Muscle layer of colon (tissue), 2 donors: ENCODE data around the gene ATPAF1.

Source experiments
- H3K27ac ChIP-seq: one replicate; pipeline ENCODE4 v1.7.0; 2013; ENCODE audit warnings: low read depth, mild to moderate bottlenecking, low read length, moderate library complexity
- H3K27me3 ChIP-seq, 2 donors: one replicate each; pipeline ENCODE4 v1.7.0; 2013; ENCODE audit warnings: low read length in 2 of 2, mild to moderate bottlenecking in 2 of 2; ENCODE audit not compliant: insufficient read depth in 2 of 2, control insufficient read depth in 1 of 2
- H3K36me3 ChIP-seq: one replicate; pipeline ENCODE4 v1.7.0; 2013; ENCODE audit warnings: mild to moderate bottlenecking, low read length; ENCODE audit not compliant: insufficient read depth
- H3K4me1 ChIP-seq: one replicate; pipeline ENCODE4 v1.7.0; 2013; ENCODE audit warnings: mild to moderate bottlenecking, low read length; ENCODE audit not compliant: insufficient read depth
- H3K4me3 ChIP-seq, 2 donors: one replicate each; pipeline ENCODE4 v1.7.0; 2013; ENCODE audit warnings: low read length in 2 of 2, low read depth in 1 of 2, mild to moderate bottlenecking in 1 of 2, moderate library complexity in 1 of 2
- H3K9ac ChIP-seq: one replicate; pipeline ENCODE4 v1.7.0; 2013; ENCODE audit warnings: low read length
- H3K9me3 ChIP-seq: one replicate; pipeline ENCODE4 v1.7.0; 2013; ENCODE audit warnings: mild to moderate bottlenecking, low read length
- donor health status: abdominal sarcoma.
- donor health status: Adenocarcinoma of cecum.

Gene ATPAF1

DNA sequence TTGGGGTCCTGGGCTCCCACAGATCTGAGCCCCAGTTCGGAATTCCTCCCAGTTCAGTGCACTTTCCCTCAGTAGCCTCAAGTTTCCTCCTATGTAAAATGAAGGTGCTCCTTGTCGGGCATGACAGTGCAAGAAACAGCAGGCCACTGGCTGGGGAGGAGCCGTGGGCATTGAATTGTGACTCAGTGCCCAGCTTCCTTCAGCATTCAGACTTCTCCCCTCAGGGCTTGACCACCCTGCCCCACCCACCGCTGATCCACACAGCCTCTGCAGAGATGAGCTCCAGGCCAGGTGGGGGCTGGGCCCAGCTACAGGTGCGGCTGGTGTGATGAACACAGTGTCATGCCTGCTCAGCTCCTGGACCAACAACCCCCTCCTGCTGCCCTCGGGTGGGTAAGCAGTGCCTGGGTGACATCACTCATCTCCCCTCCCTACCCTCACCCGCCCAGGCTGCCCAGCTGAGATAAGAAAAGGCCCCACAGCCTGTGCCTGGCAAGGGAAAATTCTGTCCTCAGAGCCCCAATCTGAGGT, 56.4 kb downstream of the ATPAF1 start:
- no peak overlapping the region for H3K27ac ChIP-seq
- H3K9me3 ChIP-seq, result no peaks in the 10 kb centered on the region
- peaks cover 32% of the 10 kb centered on the region for H3K36me3 ChIP-seq
- no peak overlapping the region for H3K4me3 ChIP-seq
- H3K4me1 ChIP-seq, result peaks cover 51% of the 10 kb centered on the region
- no peaks in the 10 kb centered on the region for H3K27me3 ChIP-seq
- no peak overlapping the region for H3K9ac ChIP-seq

DNA sequence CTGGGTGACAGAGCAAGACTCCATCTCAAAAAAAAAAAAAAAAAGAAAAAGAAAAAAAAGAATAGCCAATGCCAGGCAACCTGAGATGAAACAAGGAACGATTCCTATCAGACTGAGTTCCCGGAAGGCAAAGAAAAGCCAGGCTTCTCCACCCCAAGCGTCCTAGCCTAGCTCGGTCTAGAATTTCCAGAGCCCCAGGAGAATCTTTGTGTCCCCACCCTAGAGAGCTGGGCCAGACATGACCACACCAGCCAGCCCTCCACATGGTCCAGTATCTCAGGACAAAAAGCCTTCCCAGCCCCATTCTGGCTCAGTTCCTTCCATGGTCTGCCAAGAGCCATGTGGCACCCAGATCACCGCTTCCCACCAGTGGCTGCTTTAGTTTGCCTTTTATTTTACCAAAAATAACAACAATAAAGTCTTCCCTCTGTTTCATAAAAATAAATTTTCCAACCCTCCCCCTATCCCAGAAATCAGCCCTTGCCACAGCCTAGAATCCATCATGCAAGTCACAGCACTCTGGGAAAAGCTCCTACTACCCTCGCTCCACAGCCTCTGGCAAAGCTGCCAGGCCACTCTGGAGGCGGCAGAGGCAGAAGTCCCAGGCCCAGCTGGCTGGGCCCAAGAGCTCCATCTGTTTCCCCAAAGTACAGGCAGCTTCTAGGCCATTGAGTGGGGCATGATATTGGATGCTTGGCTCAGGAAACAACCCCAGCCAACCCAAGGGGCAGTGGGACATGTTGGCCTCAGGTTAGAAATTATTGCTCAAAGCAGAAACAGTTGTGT, 60.6 kb downstream of the ATPAF1 start:
- Histone ChIP-seq H3K36me3 (peaks cover 32% of the 10 kb centered on the region), H3K9me3 (no peaks in the 10 kb centered on the region), H3K27ac (no peak overlapping the region), H3K27me3 (no peaks in the 10 kb centered on the region), H3K9ac (no peak overlapping the region), H3K4me3 (no peak overlapping the region), H3K4me1 (peaks cover 36% of the 10 kb centered on the region)

DNA sequence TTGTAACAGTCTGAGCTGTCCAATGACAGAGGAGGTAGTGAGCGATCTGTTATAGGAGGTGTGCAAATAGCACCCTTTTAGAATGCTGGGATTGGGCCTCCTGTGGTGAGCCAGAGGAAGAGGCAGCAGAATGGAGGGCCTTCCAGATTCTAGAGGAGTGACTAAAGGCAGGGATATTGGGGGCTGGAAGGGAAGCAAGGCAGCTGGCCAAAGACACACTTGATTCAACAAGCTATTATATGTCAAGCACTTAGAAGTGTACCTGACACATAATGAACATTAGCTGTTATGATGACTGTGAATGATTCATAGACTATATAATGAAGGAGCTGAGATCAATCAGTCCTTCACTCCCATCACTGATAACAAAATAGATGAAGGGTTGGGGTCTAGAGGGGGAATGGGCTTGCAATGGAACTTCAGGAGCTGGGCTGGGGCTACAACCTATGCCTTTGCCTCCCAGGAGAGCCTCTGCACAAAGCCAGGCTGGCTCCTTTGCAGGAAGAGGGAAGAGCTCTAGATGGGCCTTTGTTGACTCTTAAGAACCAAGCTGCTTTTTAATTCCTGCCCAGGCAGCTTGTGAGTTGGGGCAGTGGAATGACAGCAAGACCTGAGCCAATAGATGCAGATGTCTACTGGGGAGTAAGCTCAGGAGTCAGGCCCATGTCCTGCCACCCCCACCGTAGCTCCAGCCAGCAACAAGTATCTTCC, 61.8 kb downstream of the ATPAF1 start:
- H3K27ac ChIP-seq, result no peak overlapping the region
- no peak overlapping the region for H3K4me3 ChIP-seq
- no peaks in the 10 kb centered on the region for H3K9me3 ChIP-seq
- H3K9ac ChIP-seq, result no peak overlapping the region
- peaks cover 28% of the 10 kb centered on the region for H3K4me1 ChIP-seq
- H3K27me3 ChIP-seq, result no peaks in the 10 kb centered on the region
- H3K36me3 ChIP-seq, result peaks cover 32% of the 10 kb centered on the region

DNA sequence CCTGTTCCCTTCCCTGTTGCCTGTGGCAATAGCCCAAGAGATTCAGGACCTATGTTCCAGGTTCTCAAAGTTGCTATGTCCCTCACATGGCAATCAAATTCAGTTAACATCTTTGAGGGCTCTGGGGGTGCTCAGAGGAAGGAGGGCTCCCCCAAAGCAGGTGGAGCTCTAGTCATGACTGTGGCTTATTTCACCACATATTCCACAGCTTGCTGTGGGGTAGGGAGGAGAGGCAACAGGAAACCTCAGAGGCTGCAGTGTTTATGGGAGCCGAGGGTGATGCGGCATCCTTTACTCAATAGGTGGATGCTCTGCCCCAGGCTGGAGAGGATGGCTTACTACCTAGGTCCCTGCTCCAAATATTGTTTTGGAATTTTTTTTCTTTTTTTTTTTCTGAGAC, 62.9 kb downstream of the ATPAF1 start:
- peaks cover 26% of the 10 kb centered on the region for H3K4me1 ChIP-seq
- H3K36me3 ChIP-seq, result peaks cover 24% of the 10 kb centered on the region
- no peaks in the 10 kb centered on the region for H3K27me3 ChIP-seq
- H3K4me3 ChIP-seq, result no peak overlapping the region
- no peak overlapping the region for H3K27ac ChIP-seq
- no peak overlapping the region for H3K9ac ChIP-seq
- H3K9me3 ChIP-seq, result no peaks in the 10 kb centered on the region

DNA sequence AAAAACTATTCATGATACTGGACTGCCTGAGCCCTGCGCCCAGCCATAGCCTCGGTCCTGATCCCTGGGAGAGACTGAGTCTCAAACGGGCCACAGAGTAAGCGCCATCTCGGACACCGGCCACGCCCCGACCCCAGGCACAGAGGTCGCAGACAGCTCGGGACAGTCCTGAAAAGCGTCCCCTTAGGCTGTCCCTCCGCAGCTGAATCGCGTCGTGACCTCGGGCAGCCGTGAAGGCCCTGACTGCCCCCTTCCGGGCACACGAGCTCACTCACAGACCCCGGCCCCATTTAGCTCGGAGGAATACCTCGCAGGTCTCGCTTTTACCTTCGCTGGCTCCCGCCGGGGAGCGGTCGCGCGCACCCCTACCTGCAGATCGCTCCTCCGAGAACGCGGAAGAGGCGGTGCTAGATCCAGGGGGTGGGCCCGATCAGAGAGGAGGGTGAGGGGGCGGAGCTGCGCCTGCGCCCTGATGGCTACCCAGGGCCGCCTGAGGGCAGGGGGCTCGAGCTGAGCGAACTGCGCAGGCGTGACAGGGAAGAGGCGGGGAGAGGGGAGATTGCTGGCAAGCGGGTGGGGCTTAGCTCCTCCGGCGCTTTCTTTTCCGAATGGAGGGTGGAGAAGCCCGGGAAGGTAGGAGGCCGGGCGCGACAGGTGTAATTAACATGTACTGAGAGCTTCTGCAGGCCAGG, 64.2 kb downstream of the ATPAF1 start, which contains the start of gene MKNK1:
MKNK1 (minus strand) TSS at position 411 of the 692 bp plus-strand sequence. CDS start 20,941 bp downstream, outside the sequence.
- Histone ChIP-seq H3K9me3 (no peaks in the 10 kb centered on the region), H3K27ac (peak within 1 kb of the TSS; percentile 83), H3K4me1 (peaks cover 38% of the 10 kb centered on the region), H3K4me3 (peak within 1 kb of the TSS; percentile 86), H3K9ac (peak within 1 kb of the TSS; percentile 75), H3K36me3 (peaks cover 12% of the 10 kb centered on the region), H3K27me3 (no peaks in the 10 kb centered on the region)

DNA sequence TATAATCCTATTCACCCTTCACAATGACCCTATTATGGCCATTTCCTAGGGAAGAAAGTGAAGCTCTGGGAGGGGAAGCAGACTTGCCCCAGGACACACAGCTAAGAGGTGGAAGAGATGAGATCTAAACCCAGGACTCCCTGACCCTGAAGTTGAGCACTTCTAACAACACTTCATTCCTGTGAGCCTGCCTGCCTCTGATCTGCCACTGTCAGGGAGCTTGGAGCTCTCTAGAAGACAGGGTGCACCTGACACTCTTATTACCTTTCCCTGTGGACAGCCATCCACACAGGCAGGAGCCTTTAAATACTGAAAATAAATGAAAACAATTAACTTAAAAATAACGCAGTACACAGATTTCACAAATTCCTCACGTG, 64.7 kb downstream of the ATPAF1 start:
- Histone ChIP-seq H3K36me3 (peaks cover 8% of the 10 kb centered on the region), H3K27ac (peak overlapping the region; percentile 83), H3K9ac (peak overlapping the region; percentile 75), H3K9me3 (no peaks in the 10 kb centered on the region), H3K27me3 (no peaks in the 10 kb centered on the region), H3K4me3 (peak overlapping the region; percentile 86), H3K4me1 (peaks cover 43% of the 10 kb centered on the region)

DNA sequence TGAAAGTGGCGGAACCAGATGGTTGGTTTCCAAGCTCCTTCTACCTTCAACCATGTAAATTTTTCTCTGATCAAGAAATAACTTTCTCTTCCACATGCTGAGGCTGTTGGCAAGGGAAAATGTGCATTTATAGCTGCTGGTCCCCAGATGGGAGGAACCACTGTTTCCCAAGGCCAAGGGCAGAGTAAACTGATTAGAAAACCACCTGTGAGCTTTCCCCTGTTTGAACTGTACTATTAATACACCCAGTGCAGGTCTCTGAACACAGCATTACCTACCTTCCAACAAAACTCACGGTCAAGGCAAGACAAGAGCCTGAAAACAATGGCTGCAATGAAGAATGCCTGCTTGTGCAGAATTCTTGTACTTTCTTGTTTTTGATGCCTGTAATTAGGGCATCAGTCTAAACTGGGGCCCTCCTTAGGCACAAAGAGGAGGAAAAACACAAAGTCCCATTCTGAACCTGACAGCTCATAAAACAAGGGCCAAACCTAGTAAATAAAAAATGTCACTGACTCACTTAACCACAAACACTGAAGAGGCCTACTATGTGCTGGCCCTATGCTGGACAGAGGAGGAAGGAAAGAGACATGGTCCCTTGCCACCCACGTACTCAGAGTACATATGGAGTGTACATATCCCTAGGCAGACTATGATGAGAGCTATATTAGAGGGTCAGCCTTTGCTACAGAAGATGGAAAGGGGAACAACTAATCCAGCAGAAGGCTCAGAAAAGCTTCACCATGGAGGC, 66.7 kb downstream of the ATPAF1 start:
- H3K36me3 ChIP-seq, result no peaks in the 10 kb centered on the region

DNA sequence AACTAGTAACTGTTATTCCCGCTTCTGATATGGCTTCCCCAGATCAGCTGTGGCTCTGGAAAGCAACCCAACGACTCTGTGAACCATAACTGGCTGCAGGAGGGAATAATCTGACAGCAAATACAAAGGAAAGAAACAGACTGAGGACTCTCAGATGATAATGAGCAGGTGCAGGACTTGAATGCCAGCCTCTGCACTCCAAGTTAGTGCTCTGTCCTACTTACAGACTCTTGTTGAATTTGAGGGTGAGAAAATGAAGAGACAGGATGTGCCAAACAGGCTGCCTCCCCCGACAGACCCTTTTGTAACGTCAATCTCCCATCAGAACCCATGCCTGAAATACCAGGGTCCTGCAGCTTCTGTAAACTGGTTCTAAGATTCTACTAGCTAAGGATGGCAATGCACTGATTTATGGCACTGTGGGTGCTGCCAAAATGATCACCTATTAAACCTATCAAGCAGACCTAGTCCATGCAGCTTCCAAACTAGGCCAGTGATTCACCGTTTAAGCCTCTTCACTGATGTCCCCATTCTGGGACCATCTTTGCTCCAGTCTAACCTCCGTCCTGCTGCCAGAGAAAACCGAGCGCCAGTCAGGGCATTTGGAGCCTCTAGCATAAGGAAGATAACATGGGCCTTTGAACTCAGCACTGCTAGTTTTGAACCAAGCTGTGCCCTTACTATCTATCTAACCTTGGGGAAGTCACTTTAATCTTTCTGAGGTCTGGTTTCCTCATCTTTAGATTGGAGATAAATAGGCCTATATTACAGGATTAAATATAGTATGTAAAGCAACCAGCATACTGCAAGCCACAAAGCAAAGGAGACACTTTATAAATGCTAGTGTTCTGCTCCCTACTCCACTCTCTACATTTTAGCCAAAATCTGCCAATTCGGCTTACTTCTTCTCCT, 68.8 kb downstream of the ATPAF1 start:
- H3K27ac ChIP-seq, result peak overlapping the region; percentile 75
- no peaks in the 10 kb centered on the region for H3K27me3 ChIP-seq
- H3K9ac ChIP-seq, result no peak overlapping the region
- peaks cover 56% of the 10 kb centered on the region for H3K4me1 ChIP-seq
- no peaks in the 10 kb centered on the region for H3K9me3 ChIP-seq
- H3K4me3 ChIP-seq, result no peak overlapping the region
- H3K36me3 ChIP-seq, result no peaks in the 10 kb centered on the region

More for the DNA sequence above, 66.7 kb downstream of the ATPAF1 start:
- H3K4me1 ChIP-seq, result peaks cover 55% of the 10 kb centered on the region
- no peaks in the 10 kb centered on the region for H3K9me3 ChIP-seq
- H3K9ac ChIP-seq, result no peak overlapping the region
- H3K27me3 ChIP-seq, result no peaks in the 10 kb centered on the region
- H3K27ac ChIP-seq, result no peak overlapping the region
- H3K4me3 ChIP-seq, result no peak overlapping the region

DNA sequence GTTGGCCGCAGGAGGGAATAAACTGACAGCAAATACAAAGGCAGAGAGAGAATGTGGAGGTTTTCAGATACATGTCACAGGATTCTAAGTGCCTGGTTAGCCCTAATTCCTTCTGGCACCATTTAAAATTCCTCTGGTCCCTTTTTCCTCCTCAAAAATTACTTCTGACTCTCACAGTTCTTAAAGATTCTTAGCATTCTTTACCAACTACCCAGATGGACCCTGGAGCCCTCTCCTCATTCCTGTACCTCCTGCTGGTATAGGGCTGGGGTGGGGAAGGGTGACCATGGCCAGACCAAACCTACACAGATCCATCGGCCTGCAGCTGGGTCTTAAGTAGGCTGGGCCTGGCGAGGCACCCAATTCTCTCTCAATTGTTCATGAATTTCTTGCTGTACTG, 71.3 kb downstream of the ATPAF1 start:
- no peaks in the 10 kb centered on the region for H3K27me3 ChIP-seq

DNA sequence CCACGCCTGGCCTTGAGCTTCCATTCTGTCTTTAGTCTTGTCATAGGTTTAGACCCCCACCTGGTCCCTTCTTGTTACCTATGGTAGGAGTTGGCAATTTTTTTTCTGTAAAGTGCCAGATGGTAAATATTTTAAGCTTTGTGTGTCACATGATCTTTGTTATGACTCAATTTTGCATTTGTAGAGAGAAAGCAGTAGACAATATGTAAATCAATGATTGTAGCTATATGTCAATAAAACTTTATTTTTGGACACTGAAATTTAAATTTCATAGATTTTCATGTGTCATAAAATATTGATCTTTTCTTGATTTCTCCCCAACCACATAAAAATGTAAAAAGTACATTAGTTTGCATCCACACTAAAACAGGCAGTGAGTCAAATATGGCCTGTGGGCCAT, 72.1 kb downstream of the ATPAF1 start:
- H3K4me3 ChIP-seq, result no peak overlapping the region
- peaks cover 44% of the 10 kb centered on the region for H3K4me1 ChIP-seq
- H3K36me3 ChIP-seq, result peaks cover 19% of the 10 kb centered on the region
- no peaks in the 10 kb centered on the region for H3K9me3 ChIP-seq
- H3K27me3 ChIP-seq, result no peaks in the 10 kb centered on the region
- H3K27ac ChIP-seq, result no peak overlapping the region
- H3K9ac ChIP-seq, result no peak overlapping the region

More for the DNA sequence above, 71.3 kb downstream of the ATPAF1 start:
- Histone ChIP-seq H3K9me3 (no peaks in the 10 kb centered on the region), H3K27ac (no peak overlapping the region), H3K4me1 (peaks cover 44% of the 10 kb centered on the region), H3K4me3 (no peak overlapping the region), H3K36me3 (peaks cover 14% of the 10 kb centered on the region), H3K9ac (no peak overlapping the region)
